ENCODE results near the gene ATF3. TPM values are rescaled to one million over a fixed set of nuclear protein-coding genes. Genes with fewer than 3 reads are reported as not detected.
"Not testable (repeated sequence)": the region's sequence is repeated elsewhere in the genome, so short reads cannot be mapped to it uniquely, and the experiment has no call there.

ATF3 gene
- polyA plus RNA-seq, 1 donor from 2014 or later: 7.2 TPM

DNA sequence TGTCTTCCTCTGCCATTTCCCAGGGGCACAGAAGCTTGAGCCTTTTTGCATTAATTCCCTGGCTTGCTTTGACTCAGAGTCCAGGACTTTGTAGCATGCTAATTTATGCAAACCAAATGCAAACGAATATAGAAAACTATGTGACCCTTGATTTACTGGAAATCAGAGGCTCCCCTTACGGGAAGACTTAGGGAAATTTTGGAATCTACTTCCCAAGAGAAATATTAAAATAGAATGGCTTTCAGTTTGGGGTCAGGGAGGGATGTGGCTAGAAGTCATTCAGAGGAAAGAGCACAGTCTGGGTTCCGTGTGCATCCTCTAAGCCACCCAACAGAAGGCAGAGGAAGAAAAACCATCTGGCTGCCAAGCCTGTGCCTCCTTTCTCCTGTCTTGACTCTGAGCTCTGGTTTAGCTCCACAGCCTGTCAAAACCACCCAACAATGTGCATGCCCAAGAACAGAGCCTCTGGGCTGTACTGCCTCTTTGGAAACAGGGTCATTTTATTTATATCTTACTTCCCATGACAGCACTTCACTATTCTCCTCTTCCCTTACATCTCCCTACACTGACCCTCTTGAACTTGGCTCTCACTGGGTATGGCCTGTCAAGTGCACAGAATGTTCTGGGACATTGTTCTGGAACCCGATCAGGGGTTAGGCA is 30.1 kb downstream of the ATF3 start:
- Histone ChIP-seq H3K9me2 (ENCODE audit: insufficient read depth, low read length) (no peaks in the 10 kb centered on the region), H3K27ac (ENCODE audit: low read length) (no peak overlapping the region), H4K20me1 (ENCODE audit: insufficient read depth) (no peaks in the 10 kb centered on the region), H3K9me3 (ENCODE audit: low read length) (no peaks in the 10 kb centered on the region), H3K79me2 (replicated peaks; ENCODE audit: insufficient read depth, low read length) (no peaks in the 10 kb centered on the region), H2AFZ (ENCODE audit: low read depth, low read length) (no peak overlapping the region), H3K4me2 (ENCODE audit: low read length) (no peak overlapping the region), H3K36me3 (ENCODE audit: insufficient read depth, low read length) (no peaks in the 10 kb centered on the region), H3F3A (ENCODE audit: insufficient read depth, low read length, poor library complexity, severe bottlenecking) (no peaks in the 10 kb centered on the region), H3K9ac (ENCODE audit: low read length) (no peak overlapping the region), H3K4me3 (ENCODE audit: low read length) (no peak overlapping the region), H3K27me3 (ENCODE audit: insufficient read depth, low read depth, low read length) (no peaks in the 10 kb centered on the region)
- TF ChIP-seq, protein P1, sequence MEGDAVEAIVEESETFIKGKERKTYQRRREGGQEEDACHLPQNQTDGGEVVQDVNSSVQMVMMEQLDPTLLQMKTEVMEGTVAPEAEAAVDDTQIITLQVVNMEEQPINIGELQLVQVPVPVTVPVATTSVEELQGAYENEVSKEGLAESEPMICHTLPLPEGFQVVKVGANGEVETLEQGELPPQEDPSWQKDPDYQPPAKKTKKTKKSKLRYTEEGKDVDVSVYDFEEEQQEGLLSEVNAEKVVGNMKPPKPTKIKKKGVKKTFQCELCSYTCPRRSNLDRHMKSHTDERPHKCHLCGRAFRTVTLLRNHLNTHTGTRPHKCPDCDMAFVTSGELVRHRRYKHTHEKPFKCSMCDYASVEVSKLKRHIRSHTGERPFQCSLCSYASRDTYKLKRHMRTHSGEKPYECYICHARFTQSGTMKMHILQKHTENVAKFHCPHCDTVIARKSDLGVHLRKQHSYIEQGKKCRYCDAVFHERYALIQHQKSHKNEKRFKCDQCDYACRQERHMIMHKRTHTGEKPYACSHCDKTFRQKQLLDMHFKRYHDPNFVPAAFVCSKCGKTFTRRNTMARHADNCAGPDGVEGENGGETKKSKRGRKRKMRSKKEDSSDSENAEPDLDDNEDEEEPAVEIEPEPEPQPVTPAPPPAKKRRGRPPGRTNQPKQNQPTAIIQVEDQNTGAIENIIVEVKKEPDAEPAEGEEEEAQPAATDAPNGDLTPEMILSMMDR (IDR thresholded peaks at IDR 0.05; ENCODE audit: poor library complexity, severe bottlenecking): no peak
- no peak for TF ChIP-seq RAD21 (conservative IDR thresholded peaks at IDR 0.05)
- TF ChIP-seq EP300 (conservative IDR thresholded peaks at IDR 0.05; ENCODE audit: poor library complexity, severe bottlenecking): no peak
- TF ChIP-seq, protein P2, sequence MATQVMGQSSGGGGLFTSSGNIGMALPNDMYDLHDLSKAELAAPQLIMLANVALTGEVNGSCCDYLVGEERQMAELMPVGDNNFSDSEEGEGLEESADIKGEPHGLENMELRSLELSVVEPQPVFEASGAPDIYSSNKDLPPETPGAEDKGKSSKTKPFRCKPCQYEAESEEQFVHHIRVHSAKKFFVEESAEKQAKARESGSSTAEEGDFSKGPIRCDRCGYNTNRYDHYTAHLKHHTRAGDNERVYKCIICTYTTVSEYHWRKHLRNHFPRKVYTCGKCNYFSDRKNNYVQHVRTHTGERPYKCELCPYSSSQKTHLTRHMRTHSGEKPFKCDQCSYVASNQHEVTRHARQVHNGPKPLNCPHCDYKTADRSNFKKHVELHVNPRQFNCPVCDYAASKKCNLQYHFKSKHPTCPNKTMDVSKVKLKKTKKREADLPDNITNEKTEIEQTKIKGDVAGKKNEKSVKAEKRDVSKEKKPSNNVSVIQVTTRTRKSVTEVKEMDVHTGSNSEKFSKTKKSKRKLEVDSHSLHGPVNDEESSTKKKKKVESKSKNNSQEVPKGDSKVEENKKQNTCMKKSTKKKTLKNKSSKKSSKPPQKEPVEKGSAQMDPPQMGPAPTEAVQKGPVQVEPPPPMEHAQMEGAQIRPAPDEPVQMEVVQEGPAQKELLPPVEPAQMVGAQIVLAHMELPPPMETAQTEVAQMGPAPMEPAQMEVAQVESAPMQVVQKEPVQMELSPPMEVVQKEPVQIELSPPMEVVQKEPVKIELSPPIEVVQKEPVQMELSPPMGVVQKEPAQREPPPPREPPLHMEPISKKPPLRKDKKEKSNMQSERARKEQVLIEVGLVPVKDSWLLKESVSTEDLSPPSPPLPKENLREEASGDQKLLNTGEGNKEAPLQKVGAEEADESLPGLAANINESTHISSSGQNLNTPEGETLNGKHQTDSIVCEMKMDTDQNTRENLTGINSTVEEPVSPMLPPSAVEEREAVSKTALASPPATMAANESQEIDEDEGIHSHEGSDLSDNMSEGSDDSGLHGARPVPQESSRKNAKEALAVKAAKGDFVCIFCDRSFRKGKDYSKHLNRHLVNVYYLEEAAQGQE (IDR thresholded peaks at IDR 0.05; ENCODE audit: borderline replicate concordance): no peak
- no peak for TF ChIP-seq SMC3 (conservative IDR thresholded peaks at IDR 0.05; ENCODE audit: poor library complexity)
- TF ChIP-seq EZH2 (IDR thresholded peaks at IDR 0.05; ENCODE audit: borderline replicate concordance, insufficient read depth, low read length, poor library complexity, severe bottlenecking): no peak
- TF ChIP-seq TAF1 (IDR thresholded peaks at IDR 0.05; ENCODE audit: low read depth): no peak
- TF ChIP-seq MXI1 (conservative IDR thresholded peaks at IDR 0.05; ENCODE audit: poor library complexity, severe bottlenecking): no peak
- TF ChIP-seq POLR2AphosphoS5 (IDR thresholded peaks at IDR 0.05): no peak

DNA sequence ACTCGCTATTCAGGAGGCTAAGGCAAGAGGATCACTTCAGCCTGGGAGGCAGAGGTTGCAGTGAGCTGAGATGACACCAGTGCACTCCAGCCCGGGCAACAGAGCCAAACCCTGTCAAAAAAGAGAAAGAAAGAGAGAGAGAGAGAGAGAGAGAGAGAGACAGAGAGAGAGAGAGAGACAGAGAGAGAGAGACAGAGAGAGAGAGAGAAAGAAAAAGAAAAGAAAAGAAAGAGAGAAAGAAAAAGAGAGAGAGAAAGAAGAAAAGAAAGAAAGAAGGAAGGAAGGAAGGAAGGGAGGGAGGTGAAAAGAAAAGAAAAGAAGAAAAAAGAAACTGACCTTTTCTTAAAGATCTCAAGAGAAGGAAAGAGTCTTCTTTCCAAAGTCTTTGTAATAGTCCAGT is 31.0 kb downstream of the ATF3 start:
- not testable (repeated sequence) for H3K4me3 ChIP-seq (ENCODE audit: low read length); H3K9ac ChIP-seq (ENCODE audit: low read length); H3K9me2 ChIP-seq (ENCODE audit: insufficient read depth, low read length); H3K9me3 ChIP-seq (ENCODE audit: low read length); H3K27ac ChIP-seq (ENCODE audit: low read length); H3F3A ChIP-seq (ENCODE audit: insufficient read depth, low read length, poor library complexity, severe bottlenecking); H3K4me2 ChIP-seq (ENCODE audit: low read length); H3K27me3 ChIP-seq (ENCODE audit: insufficient read depth, low read depth, low read length); H2AFZ ChIP-seq (ENCODE audit: low read depth, low read length); H4K20me1 ChIP-seq (ENCODE audit: insufficient read depth); H3K36me3 ChIP-seq (ENCODE audit: insufficient read depth, low read length); H3K79me2 ChIP-seq (replicated peaks; ENCODE audit: insufficient read depth, low read length)
